GM21447 (cell line): Measurements from ENCODE around the gene MAGEA6.
"Not testable (repeated sequence)": the region's sequence is repeated elsewhere in the genome, so short reads cannot be mapped to it uniquely, and the experiment has no call there.

Experiments used
- ATAC-seq: cut with Tn5 transposase; IDR thresholded peaks from one replicate; pipeline ENCODE4 v1.9.1; 2021; ENCODE audit not compliant: unreplicated experiment

MAGEA6 gene, protein sequence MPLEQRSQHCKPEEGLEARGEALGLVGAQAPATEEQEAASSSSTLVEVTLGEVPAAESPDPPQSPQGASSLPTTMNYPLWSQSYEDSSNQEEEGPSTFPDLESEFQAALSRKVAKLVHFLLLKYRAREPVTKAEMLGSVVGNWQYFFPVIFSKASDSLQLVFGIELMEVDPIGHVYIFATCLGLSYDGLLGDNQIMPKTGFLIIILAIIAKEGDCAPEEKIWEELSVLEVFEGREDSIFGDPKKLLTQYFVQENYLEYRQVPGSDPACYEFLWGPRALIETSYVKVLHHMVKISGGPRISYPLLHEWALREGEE

GRCh38 chrX:152769549-152770289, at the start of gene MAGEA6:
Gene MAGEA6, minus strand, starts transcription at chrX:152769689. Its CDS starts 2,039 bp downstream, at chrX:152767650.
- ATAC-seq, result not testable (repeated sequence)

- no peak for ATAC-seq
These were observed 49.8 kb upstream of the MAGEA6 start for GRCh38 chrX:152819266-152819665.

DNA sequence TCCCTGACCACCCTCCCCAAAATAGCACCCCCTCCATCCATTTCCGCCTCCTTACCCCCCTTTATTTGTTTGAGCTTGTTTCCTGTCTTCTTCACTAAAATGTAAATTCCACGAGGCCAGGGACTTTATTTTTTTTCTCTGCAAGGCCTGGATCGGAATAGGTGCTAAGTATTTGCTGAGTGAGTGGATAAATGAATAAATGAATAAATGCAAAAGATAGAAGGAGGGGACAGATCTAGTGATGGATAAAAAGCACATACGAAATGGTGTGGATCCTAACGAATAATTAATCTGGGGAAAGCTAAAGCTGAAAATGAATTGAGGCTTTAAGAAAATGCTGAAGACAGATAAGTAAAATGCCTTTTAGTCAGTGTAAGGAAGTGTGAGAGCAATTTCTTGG, 48.9 kb upstream of the MAGEA6 start:
- no peak for ATAC-seq

- ATAC-seq, result no peak
These were observed 47.7 kb upstream of the MAGEA6 start for GRCh38 chrX:152817078-152817764.

DNA sequence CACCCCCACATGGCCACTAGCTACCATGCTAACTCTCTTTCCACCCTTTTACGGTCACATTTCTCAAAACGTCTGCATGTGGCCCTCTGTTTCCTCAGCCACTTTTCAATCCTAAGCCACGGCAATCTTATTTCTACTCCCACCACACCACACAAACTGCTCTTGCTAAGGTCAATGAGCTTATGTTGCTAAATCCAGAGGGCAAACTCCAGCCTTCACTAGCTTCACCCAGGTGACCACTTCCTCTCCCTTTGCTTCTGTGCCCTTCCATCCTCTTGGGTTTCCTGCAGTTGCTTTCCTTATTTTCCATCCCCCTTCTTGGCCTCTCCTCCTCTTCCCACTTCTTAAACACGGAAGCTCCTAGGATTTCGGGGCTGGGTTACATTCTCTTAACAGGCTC, 44.6 kb upstream of the MAGEA6 start:
- ATAC-seq, result no peak

GRCh38 chrX:152813206-152813605, 43.7 kb upstream of the MAGEA6 start:
- no peak for ATAC-seq

GRCh38 chrX:152810403-152810802, 40.9 kb upstream of the MAGEA6 start:
- no peak for ATAC-seq

DNA sequence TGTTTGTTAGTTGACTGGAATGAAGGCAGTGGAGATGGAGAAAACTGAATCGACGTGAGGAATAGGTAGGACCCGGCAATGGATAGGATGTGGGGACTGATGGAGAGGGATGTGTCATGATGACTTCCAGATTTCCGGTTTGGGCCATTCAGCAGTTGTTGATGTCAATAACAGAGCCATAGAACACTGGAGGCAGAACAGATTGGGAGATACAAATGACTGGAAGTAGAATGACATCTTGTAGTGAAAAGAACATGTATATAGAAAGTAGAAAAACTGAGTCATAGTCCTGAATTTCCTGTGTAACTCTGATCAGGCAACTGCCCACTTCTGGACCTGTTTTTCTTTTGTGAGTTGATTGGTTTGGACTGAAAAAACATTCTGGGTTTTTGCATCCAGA, 36.5 kb upstream of the MAGEA6 start:
- ATAC-seq, result no peak

- no peak for ATAC-seq
These were observed 29.5 kb upstream of the MAGEA6 start for GRCh38 chrX:152798945-152799344.

DNA sequence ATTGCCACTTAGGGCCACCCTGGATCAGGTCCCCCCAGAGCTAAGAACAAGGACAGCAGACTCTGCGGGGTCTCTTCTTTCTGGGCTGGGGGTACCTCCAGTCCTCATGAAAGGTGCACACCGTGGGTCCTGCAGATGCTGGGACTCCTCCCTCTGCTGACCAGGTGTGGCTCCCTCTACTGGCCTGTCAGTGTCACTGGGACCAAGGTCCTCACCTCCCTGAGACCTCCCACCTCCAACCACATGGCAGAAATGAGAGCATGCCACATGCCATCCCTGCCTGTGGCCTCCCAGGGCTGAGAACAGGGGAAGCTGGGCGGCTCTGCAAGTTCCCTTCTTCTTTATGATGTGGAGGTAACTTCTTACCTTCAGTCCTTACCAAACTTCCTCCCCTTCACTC, 17.6 kb upstream of the MAGEA6 start:
- not testable (repeated sequence) for ATAC-seq

GRCh38 chrX:152766562-152766961, 2.9 kb downstream of the MAGEA6 start:
- ATAC-seq, result not testable (repeated sequence)

- not testable (repeated sequence) for ATAC-seq
These were observed 7.9 kb downstream of the MAGEA6 start for GRCh38 chrX:152761582-152761981.

DNA sequence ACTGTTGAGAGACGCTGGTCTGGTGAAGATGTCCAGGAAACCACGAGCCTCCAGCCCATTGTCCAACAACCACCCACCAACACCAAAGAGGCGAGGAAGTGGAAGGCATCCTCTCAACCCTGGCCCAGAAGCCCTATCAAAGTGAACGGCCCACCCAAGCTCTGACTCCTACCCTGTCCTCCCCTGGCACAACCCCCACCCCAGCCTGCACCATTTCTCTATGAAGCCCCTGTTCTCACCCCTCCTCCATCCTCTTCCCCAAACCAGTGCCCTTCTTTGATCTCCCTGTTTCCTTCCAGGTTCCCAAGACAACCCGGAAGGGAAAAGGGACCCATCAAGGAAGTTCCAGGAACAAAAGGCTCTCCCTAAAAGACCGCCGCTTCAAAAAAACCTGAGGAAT, 9.9 kb downstream of the MAGEA6 start:
- ATAC-seq, result not testable (repeated sequence)

DNA sequence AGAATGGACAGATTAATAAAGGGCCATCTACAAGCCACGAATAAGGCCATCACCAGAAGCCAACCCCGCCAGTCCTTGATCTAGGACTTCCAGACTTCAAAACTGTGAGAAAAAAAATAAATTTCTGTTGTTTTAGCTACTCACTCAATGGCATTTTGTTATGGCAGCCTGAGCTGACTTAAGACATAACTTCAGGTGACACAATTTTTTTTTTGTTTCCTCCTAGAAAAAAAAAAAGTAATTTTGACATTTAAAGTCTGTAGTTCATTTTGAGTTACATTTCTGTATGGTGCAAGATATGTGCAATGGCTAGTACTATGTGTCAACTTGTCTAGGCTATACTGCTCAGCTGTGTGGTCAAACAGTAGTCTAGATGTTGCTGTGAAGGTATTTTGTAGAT, 10.6 kb downstream of the MAGEA6 start, which contains the start of gene CSAG3:
Gene CSAG3 (plus strand): TSS at position 301 of the 400 bp plus-strand sequence.
- not testable (repeated sequence) for ATAC-seq

GRCh38 chrX:152754871-152755270, 14.6 kb downstream of the MAGEA6 start:
- not testable (repeated sequence) for ATAC-seq

GRCh38 chrX:152753686-152754650, 15.5 kb downstream of the MAGEA6 start, which contains the start of gene MAGEA2:
Gene MAGEA2, minus strand, starts transcription at chrX:152753842. Its CDS starts 2,479 bp downstream, at chrX:152751363.
- not testable (repeated sequence) for ATAC-seq

DNA sequence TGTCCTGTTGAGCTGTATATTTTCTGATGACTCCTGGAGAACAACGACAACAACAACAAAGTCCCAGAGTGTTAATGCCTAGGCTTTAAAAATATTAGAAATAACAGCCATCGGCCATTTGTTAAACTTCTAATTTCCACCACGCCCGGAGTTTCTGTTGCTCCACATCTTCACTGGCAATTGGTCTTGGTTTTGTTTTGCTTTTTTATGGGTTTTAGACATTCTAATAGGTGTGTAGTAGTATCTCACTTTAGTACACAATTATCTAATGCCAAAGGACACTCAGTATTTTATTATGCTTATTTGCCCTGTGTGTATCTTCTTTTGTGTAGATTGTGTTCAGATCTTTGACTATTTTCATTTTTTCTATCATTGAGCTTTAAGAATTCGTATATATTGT, 30.9 kb downstream of the MAGEA6 start:
- no peak for ATAC-seq

GRCh38 chrX:152736528-152736927, 33.0 kb downstream of the MAGEA6 start:
- ATAC-seq, result not testable (repeated sequence)

- ATAC-seq, result no peak
These were observed 33.5 kb downstream of the MAGEA6 start for GRCh38 chrX:152735860-152736511.

DNA sequence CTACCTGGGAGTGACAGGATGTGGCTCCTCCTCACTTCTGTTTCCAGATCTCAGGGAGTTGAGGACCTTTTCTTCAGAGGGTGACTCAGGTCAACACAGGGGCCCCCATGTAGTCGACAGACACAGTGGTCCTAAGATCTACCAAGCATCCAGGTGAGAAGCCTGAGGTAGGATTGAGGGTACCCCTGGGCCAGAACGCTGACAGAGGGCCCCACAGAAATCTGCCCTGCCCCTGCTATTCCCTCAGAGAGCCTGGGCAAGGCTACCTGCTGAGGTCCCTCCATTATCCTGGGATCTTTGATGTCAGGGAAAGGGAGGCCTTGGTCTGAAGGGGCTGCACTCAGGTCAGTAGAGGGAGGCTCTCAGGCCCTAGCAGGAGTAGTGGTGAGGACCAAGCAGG, 34.4 kb downstream of the MAGEA6 start:
- ATAC-seq, result no peak
